HepG2 (cell line): ENCODE data around the gene ALDH3A2. TPM values are rescaled to one million over a fixed set of nuclear protein-coding genes. Genes with fewer than 3 reads are reported as not detected.

Experiments
- BCL3 ChIP-seq: sonication (generic); formaldehyde crosslinking; IDR thresholded peaks from 2 replicates; pipeline ENCODE4 v1.5.1; 2020; ENCODE audit warnings: mild to moderate bottlenecking, missing genetic modification reagents, moderate library complexity
- HOXA5 ChIP-seq: sonication (generic); formaldehyde crosslinking; IDR thresholded peaks from 2 replicates; pipeline ENCODE4 v1.4.0; 2020; ENCODE audit warnings: missing genetic modification reagents
- IRX3 ChIP-seq: sonication (generic); formaldehyde crosslinking; IDR thresholded peaks from 2 replicates; pipeline ENCODE4 v1.8.1; 2023; ENCODE audit warnings: mild to moderate bottlenecking, low read depth, missing genetic modification reagents, borderline replicate concordance
- MAX ChIP-seq: IDR thresholded peaks from 2 replicates; pipeline ENCODE4 v1.6.1; 2012; ENCODE audit warnings: inconsistent platforms
- RERE ChIP-seq: IDR thresholded peaks from 2 replicates; pipeline ENCODE4 v1.6.1; 2016; ENCODE audit warnings: low read depth, missing genetic modification reagents, missing compliant biosample characterization
- SIX1 ChIP-seq: sonication (generic); formaldehyde crosslinking; IDR thresholded peaks from 2 replicates; pipeline ENCODE4 v1.4.0; 2020; ENCODE audit warnings: missing genetic modification reagents, borderline replicate concordance
- TBP ChIP-seq: sonication (generic); formaldehyde crosslinking; IDR thresholded peaks from 2 replicates; pipeline ENCODE4 v1.5.0; 2020; ENCODE audit warnings: missing genetic modification reagents
- ZBTB21 ChIP-seq: sonication (generic); formaldehyde crosslinking; IDR thresholded peaks from 2 replicates; pipeline ENCODE4 v1.4.0; 2020; ENCODE audit warnings: missing genetic modification reagents
- ZFP90 ChIP-seq: sonication (generic); formaldehyde crosslinking; IDR thresholded peaks from 2 replicates; pipeline ENCODE4 v1.8.0; 2022; ENCODE audit warnings: missing genetic modification reagents, mild to moderate bottlenecking, inconsistent platforms, borderline replicate concordance
- ZNF414 ChIP-seq: sonication (generic); formaldehyde crosslinking; IDR thresholded peaks from 2 replicates; pipeline ENCODE4 v1.5.0; 2020; ENCODE audit warnings: missing genetic modification reagents
- ZNF570 ChIP-seq: sonication (generic); formaldehyde crosslinking; IDR thresholded peaks from 2 replicates; pipeline ENCODE4 v1.4.0; 2020; ENCODE audit warnings: mild to moderate bottlenecking, missing genetic modification reagents, borderline replicate concordance
- ZNF614 ChIP-seq: IDR thresholded peaks from 2 replicates; pipeline ENCODE4 v1.6.1; 2018; ENCODE audit warnings: missing biosample characterization, missing genetic modification reagents, inconsistent platforms, borderline replicate concordance
- ZNF646 ChIP-seq: sonication (generic); formaldehyde crosslinking; IDR thresholded peaks from 2 replicates; pipeline ENCODE4 v1.9.0; 2021; ENCODE audit warnings: mild to moderate bottlenecking, missing genetic modification reagents
- polyA plus RNA-seq, 8 experiments: library from polyadenylated mRNA; depleted of rRNA in 3 of 8; stranded (reverse) in 7 of 8; unstranded in 1 of 8; fragments of >200 nt; fragmentation: Illumina TruSeq in 4 of 8; extraction: Trizol in 4 of 8; gene quantifications; 2 replicates each; pipeline versions ENCODE4 v1.2.1 to v1.2.3, GENCODE V29; 2011 to 2016; ENCODE audit warnings: low read depth in 4 of 8, missing spikeins in 1 of 8, mixed read lengths in 1 of 8; ENCODE audit not compliant: insufficient read depth in 1 of 8
- total RNA-seq, 5 experiments: library from RNA; depleted of rRNA; stranded (reverse); fragments of >200 nt; fragmentation: Illumina TruSeq; extraction: Trizol; gene quantifications; 2 replicates each; pipeline ENCODE4 v1.2.3, GENCODE V29; 2016; ENCODE audit warnings: low read depth in 1 of 5

The ALDH3A2 gene
- total and polyA plus RNA-seq, 2 of the 13 experiments (the other 11 are each of a cell fraction or from before 2014, with no cell fraction given), result 80.8 to 180 TPM

GRCh38 chr17:19646788-19647696, 1.5 kb upstream of the ALDH3A2 start (continued):
- TF ChIP-seq RERE, result peak; percentile 73; the same call in 1 of the 2 replicates
- TF ChIP-seq MAX, result peak; percentile 25; the same call in 1 of the 2 replicates
- peak; percentile 5; the same call in 1 of the 2 replicates for TF ChIP-seq HOXA5 (CRISPR knock-in tag)
- 0 out of 2 replicates have a peak, but pooled peaks have one; percentile 25 for TF ChIP-seq BCL3 (CRISPR knock-in tag)
- peak; percentile 27; the same call in 1 of the 2 replicates for TF ChIP-seq ZNF414 (CRISPR knock-in tag)
- no peak for TF ChIP-seq ZNF570
- TF ChIP-seq ZFP90 (CRISPR knock-in tag), result no peak
- TF ChIP-seq ZBTB21, result no peak
- no peak for TF ChIP-seq ZNF646 (CRISPR knock-in tag)
- TF ChIP-seq ZNF614 (CRISPR knock-in tag), result peak; percentile 53; the same call in 1 of the 2 replicates
- no peak for TF ChIP-seq TBP (CRISPR knock-in tag)
- no peak for TF ChIP-seq IRX3 (CRISPR knock-in tag)
- TF ChIP-seq SIX1, result peak; percentile 78
